Activated CD8-positive, alpha-beta T cell treated with anti-CD3 and anti-CD28 coated beads for 36 hours (primary cell): ENCODE results near the gene ICAM4. TPM values are rescaled to one million over a fixed set of nuclear protein-coding genes. Genes with fewer than 3 reads are reported as not detected.
A peak's percentile ranks its signal among the peaks of the same experiment; 100 is the strongest.

Source experiments
- ATAC-seq: fragments of 200-7000 bp; cut with Tn5 transposase; one replicate; pipeline ENCODE4 v1.10.0; 2021; ENCODE audit warnings: mild to moderate bottlenecking, moderate library complexity
- CTCF ChIA-PET: fragments of 350-600 bp; sonication (Branson Sonifier 250); formaldehyde crosslinking; loops from one replicate; lab custom pipeline; 2021; ENCODE audit warnings: antibody characterized with exemption; lab: Charles Lee
- POLR2A ChIA-PET: fragments of 350-600 bp; sonication (Branson Sonifier 250); formaldehyde crosslinking; loops from one replicate; lab custom pipeline; 2021; ENCODE audit warnings: antibody characterized with exemption; lab: Charles Lee
- DNase-seq: peaks from one replicate; pipeline ENCODE4 v3.0.0-alpha.2; 2020
- H3K27ac Mint-ChIP-seq: one replicate; pipeline ENCODE4 v1.8.0; 2021; ENCODE audit warnings: mild to moderate bottlenecking, mixed read lengths
- H3K27me3 Mint-ChIP-seq: one replicate; pipeline ENCODE4 v1.8.0; 2021; ENCODE audit warnings: mixed read lengths
- H3K36me3 Mint-ChIP-seq: one replicate; pipeline ENCODE4 v1.8.0; 2021; ENCODE audit warnings: low read depth, mixed read lengths
- H3K4me1 Mint-ChIP-seq: one replicate; pipeline ENCODE4 v1.8.0; 2021; ENCODE audit warnings: low read depth, mixed read lengths
- H3K4me3 Mint-ChIP-seq: one replicate; pipeline ENCODE4 v1.8.0; 2021; ENCODE audit warnings: mild to moderate bottlenecking, moderate library complexity, mixed read lengths
- H3K9me3 Mint-ChIP-seq: one replicate; pipeline ENCODE4 v1.8.0; 2021; ENCODE audit warnings: mixed read lengths
- intact Hi-C: fragments of 100-400 bp; cut with micrococcal nuclease; formaldehyde crosslinking; loops from one replicate; pipeline ENCODE4 v1.10.0; 2022
- total RNA-seq, 2 experiments: library from RNA; stranded (reverse); gene quantifications; one replicate each; pipeline ENCODE4 v1.2.3, GENCODE V29; 2021
- TF ChIP-seq, protein P1 (sequence below): fragments of 200-600 bp; IDR thresholded peaks from one replicate; pipeline ENCODE4 v1.8.0; 2022; ENCODE audit warnings: antibody characterized with exemption, mild to moderate bottlenecking

The ICAM4 gene
- total RNA-seq, 2 experiments from 2014 or later: 0.36 to 0.54 TPM

DNA sequence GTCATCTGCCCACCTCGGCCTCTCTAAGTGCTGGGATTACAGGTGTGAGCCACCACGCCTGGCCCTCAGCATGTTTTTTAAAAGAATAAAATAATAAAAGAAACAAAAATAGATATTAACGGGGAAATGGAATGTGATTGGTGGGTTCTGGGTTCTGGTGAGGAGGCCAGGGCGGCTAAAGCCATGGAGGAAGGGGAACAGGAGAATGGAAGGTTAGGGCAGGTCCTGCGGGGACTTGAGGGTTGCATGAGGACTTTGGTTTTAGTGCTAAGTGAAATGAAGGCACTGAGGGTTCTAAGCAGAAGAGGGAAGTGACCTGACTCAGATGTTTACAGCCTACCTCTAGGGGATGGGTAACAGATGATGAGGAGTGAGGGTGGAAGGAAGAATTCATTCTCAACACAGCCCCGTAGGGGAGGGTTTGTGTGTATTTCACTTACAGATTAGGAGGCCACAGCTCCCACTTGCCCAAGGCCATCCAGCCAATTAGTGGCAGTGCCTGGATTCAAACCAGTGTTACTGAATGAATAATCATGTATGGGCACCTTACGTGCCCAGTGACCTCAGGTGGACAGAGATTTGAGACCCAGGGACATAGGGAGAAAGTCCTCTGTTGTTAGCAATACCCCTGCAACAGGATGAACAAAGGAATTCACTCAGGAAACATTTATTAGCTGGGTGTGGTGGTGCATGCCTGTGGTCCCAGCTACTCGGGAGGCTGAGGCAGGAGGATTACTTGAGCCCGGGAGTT, 41.4 kb upstream of the ICAM4 start:
- no peaks in the 10 kb centered on the region for H3K36me3 Mint-ChIP-seq
- DNase-seq (no peak), ATAC-seq (no peak)
- peaks cover 3% of the 10 kb centered on the region for H3K4me1 Mint-ChIP-seq
- ChIA-PET POLR2A (interaction anchor here (1.0 to 1.6 kb wide), 3 partner anchors 9 to 194 kb away, joined by 3 to 9 read pairs (median 3); no protein-coding TSS in a partner anchor), CTCF (interaction anchor here (0.9 to 2.1 kb wide), 2 partner anchors 17 to 25 kb away, joined by 4 to 6 read pairs; no protein-coding TSS in a partner anchor)
- H3K9me3 Mint-ChIP-seq: no peaks in the 10 kb centered on the region
- TF ChIP-seq, protein P1, sequence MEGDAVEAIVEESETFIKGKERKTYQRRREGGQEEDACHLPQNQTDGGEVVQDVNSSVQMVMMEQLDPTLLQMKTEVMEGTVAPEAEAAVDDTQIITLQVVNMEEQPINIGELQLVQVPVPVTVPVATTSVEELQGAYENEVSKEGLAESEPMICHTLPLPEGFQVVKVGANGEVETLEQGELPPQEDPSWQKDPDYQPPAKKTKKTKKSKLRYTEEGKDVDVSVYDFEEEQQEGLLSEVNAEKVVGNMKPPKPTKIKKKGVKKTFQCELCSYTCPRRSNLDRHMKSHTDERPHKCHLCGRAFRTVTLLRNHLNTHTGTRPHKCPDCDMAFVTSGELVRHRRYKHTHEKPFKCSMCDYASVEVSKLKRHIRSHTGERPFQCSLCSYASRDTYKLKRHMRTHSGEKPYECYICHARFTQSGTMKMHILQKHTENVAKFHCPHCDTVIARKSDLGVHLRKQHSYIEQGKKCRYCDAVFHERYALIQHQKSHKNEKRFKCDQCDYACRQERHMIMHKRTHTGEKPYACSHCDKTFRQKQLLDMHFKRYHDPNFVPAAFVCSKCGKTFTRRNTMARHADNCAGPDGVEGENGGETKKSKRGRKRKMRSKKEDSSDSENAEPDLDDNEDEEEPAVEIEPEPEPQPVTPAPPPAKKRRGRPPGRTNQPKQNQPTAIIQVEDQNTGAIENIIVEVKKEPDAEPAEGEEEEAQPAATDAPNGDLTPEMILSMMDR: no peak
- intact Hi-C loops: no loop called here
- H3K27me3 Mint-ChIP-seq: no peaks in the 10 kb centered on the region
- H3K27ac Mint-ChIP-seq: peak overlapping the region; percentile 61
- no peak overlapping the region for H3K4me3 Mint-ChIP-seq

DNA sequence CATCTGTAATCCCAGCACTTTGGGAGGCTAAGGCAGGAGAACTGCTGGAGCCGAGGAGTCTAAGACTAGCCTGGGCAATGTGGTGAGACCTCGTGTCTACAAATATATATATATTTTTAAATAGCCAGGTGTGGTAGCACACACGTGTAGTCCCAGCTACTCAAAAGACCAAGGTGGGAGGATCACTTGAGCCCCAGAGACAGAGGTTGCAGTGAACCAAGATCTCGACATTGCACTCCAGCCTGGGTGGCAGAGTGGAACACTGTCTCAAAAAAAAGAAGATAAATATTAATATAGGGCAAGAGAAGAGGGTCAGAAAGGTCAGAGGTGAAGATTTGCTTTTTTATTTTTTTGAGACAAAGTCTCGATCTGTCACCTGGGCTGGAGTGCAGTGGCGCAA, 40.2 kb upstream of the ICAM4 start:
- ATAC-seq: no peak
- no peak for DNase-seq
- POLR2A ChIA-PET: interaction anchor here (1.0 to 1.4 kb wide), 2 partner anchors 10 to 195 kb away, joined by 3 to 4 read pairs; no protein-coding TSS in a partner anchor
- intact Hi-C loops: no loop called here
- Mint-ChIP-seq H3K4me3 (no peak overlapping the region), H3K36me3 (no peaks in the 10 kb centered on the region), H3K4me1 (peaks cover 7% of the 10 kb centered on the region), H3K9me3 (no peaks in the 10 kb centered on the region), H3K27me3 (no peaks in the 10 kb centered on the region), H3K27ac (no peak overlapping the region)
- CTCF ChIA-PET: interaction anchor here (1.8 kb wide), 1 partner anchor 18 kb away, joined by 5 read pairs; no protein-coding TSS in a partner anchor
- TF ChIP-seq, protein P1: no peak

DNA sequence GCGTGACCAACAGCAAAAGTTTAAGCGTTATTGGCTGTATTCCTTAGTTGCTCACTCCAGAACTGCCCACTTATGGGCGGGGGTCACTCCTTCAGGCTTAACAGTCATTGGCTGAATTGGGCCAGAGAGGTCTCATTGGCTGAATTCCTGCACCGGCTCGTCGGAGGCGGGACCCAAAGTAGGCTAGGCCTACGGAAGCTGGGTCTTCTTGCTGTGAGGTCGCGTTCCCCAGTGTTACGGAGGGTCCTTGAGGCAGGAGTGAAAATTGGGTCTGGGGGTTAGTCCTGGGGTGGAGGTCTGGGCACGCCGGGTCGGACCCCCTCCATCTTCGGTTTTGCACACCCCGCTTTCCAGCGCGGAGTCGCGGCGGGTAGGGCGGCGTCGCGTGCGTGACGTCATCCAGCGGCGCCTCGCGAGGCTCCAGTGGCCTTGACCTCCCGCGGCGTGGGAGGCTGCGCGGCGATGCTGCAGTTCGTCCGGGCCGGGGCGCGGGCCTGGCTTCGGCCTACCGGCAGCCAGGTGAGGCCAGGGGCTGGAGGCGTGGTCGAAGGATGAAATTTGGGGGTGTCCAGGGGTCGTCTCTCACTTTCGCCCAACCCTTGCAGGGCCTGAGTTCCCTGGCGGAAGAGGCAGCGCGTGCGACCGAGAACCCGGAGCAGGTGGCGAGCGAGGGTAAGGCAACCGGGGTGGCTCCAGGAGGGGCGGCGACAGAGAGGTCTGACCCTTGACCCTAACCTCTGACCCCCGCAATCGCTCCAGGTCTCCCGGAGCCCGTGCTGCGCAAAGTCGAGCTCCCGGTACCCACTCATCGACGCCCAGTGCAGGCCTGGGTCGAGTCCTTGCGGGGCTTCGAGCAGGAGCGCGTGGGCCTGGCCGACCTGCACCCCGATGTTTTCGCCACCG, 34.7 kb upstream of the ICAM4 start, which contains the start of gene MRPL4:
MRPL4 (plus strand) TSS at position 423 of the 903 bp plus-strand sequence; CDS start at position 463, 40 bp downstream.
- peaks cover 37% of the 10 kb centered on the region for H3K36me3 Mint-ChIP-seq
- TF ChIP-seq, protein P1: no peak
- peaks cover 23% of the 10 kb centered on the region for H3K4me1 Mint-ChIP-seq
- peak; percentile 98 for ATAC-seq
- peak within 1 kb of the TSS; percentile 93 for H3K4me3 Mint-ChIP-seq
- intact Hi-C loops: loop anchor here (5.0 kb wide), 1 partner anchor 55 kb away; no protein-coding TSS in a partner anchor
- H3K9me3 Mint-ChIP-seq: no peaks in the 10 kb centered on the region
- ChIA-PET CTCF (interaction anchor here (1.1 to 3.5 kb wide), 4 partner anchors 22 to 321 kb away, joined by 3 to 22 read pairs (median 12); no protein-coding TSS in a partner anchor), POLR2A (interaction anchor here (0.7 to 1.9 kb wide), 8 partner anchors 16 to 210 kb away, joined by 3 to 6 read pairs (median 4); partner anchors contain the start of genes DNMT1 and PPAN)
- no peaks in the 10 kb centered on the region for H3K27me3 Mint-ChIP-seq
- peak; percentile 99 for DNase-seq
- H3K27ac Mint-ChIP-seq: peak within 1 kb of the TSS; percentile 95

DNA sequence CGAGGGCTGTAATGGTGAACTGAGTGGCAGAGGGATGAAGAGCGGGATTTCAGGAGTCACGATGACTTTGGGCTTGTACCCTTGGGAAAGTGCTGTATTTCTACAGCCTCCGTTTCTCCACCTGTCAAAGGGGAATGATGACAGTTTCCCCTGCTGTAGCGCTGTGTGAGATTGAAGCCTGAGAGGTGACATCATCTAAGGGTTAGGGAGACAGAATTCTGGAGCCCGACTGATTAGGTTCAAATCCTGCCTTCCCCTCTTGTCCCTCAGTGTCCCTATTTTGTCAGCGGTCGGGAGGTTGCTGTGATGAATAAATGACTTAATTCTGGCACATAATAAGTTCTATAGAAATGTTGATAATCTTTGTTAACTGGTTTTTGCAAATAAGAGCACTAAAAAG, 34.0 kb upstream of the ICAM4 start:
- POLR2A ChIA-PET: interaction anchor here (1.0 to 1.9 kb wide), 5 partner anchors 17 to 210 kb away, joined by 3 to 6 read pairs (median 5); partner anchors contain the start of genes DNMT1 and PPAN
- DNase-seq (no peak), ATAC-seq (no peak)
- Mint-ChIP-seq H3K4me3 (peak overlapping the region; percentile 93), H3K27ac (peak overlapping the region; percentile 95), H3K27me3 (no peaks in the 10 kb centered on the region), H3K36me3 (peaks cover 43% of the 10 kb centered on the region), H3K4me1 (peaks cover 23% of the 10 kb centered on the region), H3K9me3 (no peaks in the 10 kb centered on the region)
- intact Hi-C loops: loop anchor here (5.0 kb wide), 1 partner anchor 55 kb away; no protein-coding TSS in a partner anchor
- TF ChIP-seq, protein P1: no peak
- CTCF ChIA-PET: no interaction called here
